Astrocyte of the hippocampus (primary cell): ENCODE results near the gene CCR4.
A peak's percentile ranks its signal among the peaks of the same experiment; 100 is the strongest.
"Not testable (repeated sequence)": the region's sequence is repeated elsewhere in the genome, so short reads cannot be mapped to it uniquely, and the experiment has no call there.

Source experiments
- DNase-seq: peaks from one replicate; pipeline ENCODE4 v3.0.0; 2011; ENCODE audit warnings: low read depth, low spot score

The CCR4 gene

DNA sequence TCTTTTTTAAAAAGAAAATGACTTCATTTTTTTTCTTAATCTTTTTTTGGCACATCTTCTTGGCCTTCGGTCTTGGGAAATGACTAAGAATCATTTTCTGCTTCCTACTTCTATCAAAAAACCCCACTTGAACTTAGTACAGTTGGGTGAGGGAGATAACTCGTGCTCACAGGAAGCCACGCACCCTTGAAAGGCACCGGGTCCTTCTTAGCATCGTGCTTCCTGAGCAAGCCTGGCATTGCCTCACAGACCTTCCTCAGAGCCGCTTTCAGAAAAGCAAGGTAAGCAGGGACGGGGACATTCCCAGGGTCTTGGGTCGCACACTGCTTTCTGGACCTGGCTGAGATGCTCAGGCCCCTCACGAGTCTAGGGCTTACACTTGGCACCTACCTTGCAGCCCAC, at the start of gene CCR4:
TSS of gene CCR4 (plus strand) at position 235 of the 402 bp plus-strand sequence. CDS start 1,779 bp downstream, outside the sequence.
- DNase-seq: no peak

DNA sequence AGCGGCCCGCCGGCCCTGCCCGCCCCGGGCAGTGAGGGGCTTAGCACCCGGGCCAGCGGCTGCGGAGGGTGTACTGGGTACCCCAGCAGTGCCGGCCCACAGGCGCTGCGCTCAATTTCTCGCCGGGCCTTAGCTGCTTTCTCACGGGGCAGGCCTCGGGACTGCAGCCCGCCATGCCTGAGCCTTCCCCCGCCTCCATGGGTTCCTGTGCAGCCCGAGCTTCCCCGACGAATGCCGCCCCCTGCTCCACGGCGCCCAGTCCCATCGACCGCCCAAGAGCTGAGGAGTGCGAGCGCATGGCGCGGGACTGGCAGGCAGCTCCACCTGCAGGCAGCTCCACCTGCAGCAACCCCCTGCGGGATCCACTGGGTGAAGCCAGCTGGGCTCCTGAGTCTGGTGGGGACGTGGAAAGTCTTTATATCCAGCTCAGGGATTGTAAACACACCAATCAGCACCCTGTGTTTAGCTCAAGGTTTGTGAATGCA, 48.5 kb upstream of the CCR4 start:
- DNase-seq: not testable (repeated sequence)

DNA sequence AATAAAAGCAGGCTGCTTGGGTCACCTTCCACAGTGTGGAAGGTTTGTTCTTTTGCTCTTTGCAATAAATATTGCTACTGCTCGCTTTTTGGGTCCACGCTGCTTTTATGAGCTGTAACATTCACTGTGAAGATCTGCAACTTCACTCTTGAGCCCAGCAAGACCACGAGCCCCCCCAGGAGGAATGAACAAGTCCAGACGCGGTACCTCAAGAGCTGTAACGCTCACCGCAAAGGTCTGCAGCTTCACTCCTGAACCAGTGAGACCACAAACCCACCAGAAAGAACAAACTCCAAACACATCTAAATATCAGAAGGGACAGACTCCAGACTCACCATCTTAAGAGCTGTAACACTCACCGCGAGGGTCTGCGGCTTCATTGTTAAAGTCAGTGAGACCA, 47.5 kb upstream of the CCR4 start:
- no peak for DNase-seq

DNA sequence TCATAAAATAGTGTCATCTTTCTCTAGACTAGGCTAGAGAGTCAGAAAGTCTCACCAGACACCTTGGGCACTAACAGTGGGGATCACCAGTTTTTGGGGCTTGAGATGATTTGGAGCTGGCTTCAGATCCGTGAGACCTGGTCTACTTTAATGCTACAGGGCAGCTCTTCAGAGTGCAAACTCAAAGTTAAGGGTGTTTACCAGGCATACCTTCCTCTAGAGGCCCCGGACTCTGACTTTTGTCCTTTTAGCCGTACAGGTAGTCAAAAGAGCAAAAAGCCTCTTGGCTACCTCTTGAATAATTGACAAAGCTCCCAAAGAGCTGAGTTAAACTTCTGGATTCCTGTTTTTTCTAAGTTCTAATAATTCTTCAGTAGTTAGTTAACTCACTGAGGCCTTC, 41.4 kb upstream of the CCR4 start:
- no peak for DNase-seq

DNA sequence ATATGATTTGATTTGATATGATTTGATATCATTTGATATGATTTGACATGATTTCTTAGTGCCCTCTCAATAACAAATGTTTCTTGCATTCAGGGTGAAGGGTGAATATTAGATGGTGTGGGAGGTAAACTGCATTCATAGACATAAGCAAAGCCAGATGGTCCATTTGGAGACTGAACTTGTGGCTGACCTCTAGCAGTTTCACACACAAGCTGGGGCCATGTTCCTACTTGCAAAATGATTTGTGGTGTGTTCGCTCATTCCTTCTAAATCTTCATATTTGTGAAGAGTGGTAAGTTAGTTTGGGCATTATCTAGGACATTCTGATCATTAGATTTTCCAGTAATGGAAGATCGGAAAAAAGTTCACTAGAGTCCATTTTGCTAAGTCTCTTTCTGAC, 40.5 kb upstream of the CCR4 start:
- DNase-seq: no peak

DNA sequence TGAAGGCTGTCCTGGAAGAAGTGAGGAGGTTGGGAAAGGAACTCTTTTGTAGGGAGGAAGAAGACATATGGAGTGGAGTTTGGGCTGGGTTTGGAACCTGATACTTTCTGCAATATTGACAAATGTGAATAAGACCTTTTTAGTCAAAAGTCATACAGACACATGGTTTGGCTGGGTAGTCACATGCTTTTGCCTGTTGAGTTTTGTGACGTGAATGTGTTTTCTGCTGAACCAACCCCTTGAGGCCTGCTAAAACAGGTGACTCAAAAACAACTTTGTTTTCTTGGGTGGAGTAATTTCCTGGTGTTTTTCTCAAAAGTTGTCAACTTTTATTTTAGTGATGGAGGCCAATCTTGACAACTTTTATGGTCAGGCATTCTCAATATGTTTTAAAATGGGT, 39.4 kb upstream of the CCR4 start:
- DNase-seq: no peak

DNA sequence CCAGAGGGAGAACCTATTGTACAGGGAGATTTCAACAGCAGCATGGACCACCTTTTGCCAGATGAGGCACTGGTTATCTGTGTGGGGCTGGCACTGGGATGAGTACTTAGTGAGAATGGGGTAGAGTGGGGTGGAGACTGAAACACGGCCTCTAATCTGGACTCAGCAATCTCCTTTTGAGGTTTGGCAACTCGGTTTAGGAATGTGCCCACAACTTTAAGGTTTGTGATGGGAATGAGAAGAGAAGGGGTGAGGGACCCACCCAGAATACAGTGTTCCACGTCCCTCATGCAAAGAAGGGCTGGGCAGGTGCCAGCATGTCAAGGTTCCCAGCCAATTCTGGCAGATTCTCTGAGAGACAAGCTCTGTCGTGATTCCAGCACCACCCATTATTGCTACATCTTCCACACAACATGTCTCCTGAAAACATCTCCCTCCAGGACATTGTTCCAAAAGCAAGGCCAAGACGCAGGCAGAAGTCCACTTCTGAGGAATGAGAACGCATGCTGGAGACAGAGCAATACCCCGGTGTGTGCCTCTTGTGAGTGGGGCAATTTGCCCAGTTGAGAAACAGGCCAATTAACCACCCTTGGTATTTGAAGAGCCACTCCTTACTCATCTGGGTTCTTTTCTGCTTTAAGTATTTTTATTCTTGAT, 37.5 kb upstream of the CCR4 start:
- peak; percentile 70 for DNase-seq

DNA sequence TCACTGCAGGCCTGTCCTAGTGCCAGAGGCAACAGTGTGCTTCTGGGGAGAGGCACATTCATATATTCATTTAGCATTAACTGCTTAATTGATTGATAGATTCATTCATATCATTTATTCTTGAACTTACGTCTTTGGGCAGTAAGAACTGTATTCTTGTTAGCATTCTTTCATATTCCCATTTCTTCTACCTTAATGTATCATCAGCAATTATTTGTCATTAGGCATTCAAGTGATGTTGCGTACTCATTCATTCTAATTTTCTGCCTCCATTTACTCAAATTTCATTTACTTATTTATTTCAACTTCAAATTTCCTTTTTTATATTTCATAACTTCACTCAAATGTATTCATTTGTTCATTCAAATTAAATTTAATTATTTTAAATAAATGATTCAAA, 31.5 kb upstream of the CCR4 start:
- DNase-seq: no peak

DNA sequence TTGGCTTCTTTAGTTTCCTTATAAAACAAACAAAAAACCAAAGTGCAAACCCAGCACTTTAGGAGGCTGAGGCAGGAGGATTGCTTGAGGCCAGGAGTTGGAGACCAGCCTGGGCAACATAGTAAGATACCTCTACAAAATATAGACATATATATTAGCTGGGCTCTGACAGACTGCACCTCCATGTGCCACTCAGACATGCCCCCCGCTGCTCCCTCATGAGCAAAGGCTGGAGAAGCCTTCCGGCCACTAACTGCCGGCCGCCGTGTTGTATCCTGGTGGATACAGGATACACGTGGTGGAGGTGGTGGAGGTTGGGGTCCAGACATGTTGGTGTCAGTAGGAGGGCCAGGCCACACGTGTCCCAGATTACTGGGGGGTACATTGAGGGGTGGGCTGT, 29.4 kb upstream of the CCR4 start:
- no peak for DNase-seq

DNA sequence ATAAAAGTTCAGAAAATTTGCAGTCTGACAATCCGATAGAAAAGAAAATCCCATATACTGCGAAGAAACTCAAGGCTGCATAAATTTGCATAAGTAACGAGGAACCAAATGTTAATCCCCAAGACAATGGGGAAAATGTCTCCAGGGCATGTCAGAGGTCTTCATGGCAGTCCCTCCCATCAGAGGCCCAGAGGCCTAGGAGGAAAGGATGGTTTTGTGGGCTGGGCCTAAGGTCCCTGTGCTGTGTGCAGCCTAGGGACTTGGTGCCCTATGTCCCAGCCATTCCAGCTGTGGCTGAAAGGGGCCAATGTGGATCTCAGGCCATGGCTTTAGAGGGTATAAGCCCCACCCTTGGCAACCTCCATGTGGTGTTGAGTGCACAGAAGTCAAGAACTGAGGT, 21.3 kb upstream of the CCR4 start:
- no peak for DNase-seq

DNA sequence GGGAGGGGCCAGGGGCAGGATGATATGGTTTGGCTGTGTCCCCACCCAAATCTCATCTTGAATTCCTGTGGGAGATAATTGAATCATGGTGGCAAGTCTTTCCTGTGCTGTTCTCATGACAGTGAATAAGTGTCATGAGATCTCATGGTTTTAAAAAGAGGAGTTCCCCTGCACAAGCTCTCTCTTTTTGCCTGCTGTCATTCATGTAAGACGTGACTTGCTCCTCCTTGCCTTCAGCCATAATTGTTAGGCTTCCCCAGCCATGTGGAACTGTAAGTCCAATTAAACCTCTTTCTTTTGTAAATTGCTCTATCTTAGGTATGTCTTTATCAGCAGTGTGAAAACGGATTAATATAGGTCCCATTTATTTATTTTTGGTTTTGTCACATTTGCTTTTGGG, 20.2 kb upstream of the CCR4 start:
- DNase-seq: not testable (repeated sequence)

DNA sequence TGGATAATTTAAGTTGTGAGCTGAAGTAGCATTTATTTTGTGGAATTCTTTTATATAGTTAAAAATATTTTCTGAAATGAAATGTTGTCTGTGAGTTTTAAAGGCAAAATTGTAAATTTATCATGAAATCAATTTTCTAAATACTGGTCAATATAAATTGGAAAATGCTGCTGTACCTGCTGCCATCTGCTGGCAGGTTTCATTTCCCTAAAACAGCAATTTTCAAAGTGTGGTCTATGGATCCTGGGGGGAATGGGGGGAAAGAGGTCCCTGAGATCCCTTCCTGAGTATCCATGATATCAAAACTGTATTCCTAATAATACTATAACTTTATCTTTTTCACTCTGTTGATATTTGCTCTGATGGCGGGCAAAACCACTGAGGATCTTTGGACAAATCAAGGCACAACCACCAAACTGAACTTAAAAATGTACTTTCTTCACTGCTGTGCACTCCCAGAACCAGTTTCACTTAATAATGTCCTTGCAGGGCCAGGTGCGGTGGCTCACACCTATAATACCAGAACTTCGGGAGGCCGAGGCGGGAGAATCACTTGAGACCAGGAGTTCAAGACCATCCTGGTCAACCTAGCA, 17.2 kb upstream of the CCR4 start:
- DNase-seq: peak; percentile 50

DNA sequence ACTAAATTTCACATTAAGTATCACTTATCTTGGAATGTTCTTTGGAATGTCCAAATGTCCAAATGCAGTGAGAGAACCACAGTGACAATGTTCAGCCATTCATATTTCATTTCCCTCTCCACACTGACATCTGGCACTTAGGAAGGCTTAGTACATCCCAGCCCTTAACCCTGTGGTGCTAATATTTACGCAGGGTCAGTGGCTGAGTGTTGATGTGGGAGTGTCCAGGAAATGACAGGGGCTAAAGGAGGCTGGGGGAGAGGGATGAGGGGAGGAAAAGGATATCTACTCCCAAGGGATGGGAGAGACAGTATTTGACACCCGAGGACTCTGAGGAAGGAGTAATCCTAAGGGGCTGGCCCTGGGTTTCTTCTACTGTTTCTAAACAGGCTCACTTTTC, 14.1 kb upstream of the CCR4 start:
- no peak for DNase-seq

DNA sequence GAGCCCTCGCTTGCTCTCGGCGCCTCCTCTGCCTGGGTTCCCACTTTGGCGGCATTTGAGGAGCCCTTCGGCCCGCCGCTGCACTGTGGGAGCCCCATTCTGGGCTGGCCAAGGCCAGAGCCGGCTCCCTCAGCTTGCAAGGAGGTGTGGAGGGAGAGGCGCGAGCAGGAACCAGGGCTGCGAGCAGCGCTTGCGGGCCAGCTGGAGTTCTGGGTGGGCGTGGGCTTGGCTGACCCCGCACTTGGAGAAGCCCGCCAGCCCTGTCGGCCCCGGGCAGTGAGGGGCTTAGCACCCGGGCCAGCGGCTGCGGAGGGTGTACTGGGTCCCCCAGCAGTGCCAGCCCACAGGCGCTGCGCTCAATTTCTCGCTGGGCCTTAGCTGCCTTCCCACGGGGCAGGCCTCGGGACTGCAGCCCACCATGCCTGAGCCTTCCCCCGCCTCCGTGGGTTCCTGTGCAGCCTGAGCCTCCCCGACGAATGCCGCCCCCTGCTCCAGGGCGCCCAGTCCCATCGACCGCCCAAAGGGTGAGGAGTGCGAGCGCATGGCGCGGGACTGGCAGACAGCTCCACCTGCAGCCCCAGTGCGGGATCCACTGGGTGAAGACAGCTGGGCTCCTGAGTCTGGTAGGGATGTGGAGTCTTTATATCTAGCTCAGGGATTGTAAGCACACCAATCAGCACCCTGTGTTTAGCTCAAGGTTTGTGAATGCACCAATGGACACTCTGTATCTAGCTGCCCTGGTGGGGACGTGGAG, 11.7 kb upstream of the CCR4 start:
- not testable (repeated sequence) for DNase-seq

DNA sequence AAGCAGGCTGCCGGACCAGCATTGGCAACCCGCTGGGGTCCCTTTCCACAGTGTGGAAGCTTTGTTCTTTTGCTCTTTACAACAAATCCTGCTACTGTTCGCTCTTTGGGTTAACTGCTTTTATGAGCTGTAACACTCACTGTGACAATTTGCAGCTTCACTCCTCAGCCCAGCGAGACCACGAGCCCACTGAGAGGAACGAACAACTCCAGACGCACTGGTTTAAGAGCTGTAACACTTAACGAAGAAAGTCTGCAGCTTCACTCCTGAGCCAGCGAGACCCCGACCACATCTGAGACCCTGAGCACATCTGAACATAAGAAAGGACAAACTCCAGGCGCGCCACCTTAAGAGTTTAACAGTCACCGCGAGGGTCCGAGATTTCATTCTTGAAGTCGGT, 10.7 kb upstream of the CCR4 start:
- no peak for DNase-seq

DNA sequence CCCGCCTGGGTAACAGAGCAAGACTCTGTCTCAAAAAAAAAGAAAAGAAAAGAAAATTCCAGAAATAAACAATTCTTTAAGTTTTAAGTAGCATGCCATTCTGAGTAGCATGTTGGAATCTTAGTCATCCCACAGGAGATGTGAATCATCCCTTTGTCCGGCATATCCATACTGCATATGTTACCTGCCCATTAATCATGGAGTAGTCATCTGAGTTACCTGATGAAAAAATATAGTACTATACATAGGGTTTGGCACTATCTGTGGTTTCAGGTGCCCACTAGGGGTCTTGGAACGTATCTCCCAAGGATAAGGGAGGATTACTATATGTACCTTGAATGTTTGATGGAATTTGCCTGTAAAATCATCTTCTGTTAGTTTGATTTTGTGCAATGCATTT, 6.3 kb upstream of the CCR4 start:
- peak; percentile 11 for DNase-seq

DNA sequence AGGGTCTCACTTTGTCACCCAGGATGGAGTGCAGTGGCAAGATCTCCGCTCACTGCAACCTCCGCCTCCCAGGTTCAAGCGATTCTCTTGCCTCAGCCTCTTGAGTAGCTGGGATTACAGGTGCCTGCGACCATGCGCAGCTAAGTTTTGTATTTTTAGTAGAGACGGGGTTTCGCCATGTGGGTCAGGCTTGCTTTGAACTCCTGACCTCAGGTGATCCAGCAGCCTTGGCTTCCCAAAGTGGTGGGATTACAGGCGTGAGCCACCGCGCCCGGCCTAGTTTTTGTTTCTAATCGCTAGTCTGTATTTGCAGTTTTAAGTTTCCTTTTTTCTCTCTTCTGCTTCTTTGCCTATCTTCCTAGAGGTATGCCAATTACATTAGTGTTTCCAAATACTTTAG, 5.8 kb upstream of the CCR4 start:
- DNase-seq: not testable (repeated sequence)

DNA sequence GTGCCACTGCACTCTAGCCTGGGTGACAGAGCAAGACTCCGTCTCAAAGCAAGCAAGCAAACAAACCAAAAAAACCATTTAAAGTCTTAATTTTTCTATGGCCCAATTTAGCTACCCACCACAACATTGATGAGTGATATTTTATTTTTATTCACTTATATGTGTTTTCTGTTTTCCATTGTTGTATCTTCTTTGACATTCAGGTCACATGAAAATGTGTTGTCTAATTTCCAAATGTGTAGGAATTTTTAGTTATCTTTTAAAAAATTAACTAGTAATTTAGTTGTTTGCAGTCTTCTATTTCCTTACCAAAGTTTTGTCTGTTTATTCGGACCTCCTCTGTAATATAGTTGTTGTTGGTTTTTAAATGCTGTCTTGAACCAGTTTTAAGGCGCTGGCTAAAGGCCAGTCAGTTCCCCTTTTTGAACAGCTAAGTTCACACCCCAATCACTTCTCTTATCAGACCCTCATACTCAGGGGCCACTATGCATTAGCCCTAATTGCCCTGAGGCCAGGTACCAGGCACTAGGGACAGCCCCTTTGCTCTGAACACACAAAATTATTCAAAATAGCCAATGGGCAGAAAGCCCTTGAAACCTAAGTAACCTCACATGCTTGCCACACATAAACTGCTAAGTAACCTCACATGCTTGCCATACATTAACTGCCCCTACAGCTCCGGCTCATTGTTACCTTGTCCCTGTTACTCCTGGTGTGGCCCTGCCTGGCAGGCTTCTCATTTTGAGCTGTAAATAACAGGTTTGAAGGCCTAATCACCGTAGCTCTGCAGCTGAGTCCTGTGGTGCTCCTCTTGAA, 4.3 kb upstream of the CCR4 start:
- DNase-seq: no peak

DNA sequence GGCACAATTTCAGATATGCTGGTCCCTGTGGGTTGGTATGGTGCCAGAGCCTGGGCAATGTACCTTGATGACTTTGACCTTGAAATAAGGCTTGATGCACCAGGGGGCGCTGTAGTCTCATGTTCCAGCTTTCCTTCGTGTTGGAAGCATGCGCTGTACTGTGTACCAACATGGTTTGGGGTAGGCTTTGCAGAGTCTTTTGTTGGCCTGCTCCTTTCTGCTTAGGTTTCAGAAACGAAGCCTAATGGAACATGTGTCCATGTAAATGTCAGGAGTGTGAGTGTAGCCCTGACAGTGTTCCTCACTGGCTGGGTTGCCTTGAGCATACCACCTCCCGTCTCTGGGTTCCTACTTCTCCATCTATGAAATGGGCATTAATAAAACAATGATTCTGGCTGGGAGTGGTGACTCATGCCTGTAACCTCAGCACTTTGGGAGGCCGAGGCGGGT, 3.6 kb upstream of the CCR4 start:
- peak; percentile 89 for DNase-seq

DNA sequence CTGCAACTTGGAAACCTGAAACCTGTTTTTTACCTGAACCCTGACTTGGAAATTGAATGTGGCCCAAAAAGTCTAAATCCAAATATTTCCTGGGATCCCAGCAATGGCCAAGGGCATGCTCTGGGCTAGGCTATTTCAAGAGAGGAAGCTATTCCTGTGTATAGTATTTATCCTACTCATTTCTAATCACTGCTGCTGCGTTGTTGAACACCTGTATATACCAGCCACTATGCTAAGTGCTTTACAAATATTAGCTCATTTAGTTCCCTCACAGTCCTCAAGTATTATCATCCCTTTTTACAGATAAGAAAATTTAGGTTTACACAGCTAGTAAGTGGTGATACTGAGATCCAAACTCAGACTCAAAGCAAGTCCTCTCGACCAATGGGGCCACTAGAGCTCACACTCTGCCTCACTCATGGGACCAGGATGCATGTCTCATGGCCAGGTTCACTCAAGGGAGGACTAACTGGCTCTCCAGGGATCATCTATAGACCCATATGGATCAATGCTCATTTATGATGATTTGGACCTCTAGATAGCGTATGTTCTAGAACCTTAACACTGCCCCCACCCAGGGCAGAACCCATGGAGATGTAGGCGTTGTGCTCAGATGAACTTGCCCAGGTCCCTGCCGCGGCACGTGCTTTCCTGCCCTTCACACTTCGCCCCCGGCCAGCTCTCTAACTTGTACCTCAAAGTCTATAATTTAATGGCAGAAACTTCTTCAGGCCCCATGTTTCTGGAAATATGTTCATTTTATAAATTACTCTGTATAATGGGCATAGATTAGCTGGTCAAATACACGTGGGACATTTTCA, 2.6 kb upstream of the CCR4 start:
- DNase-seq: no peak

DNA sequence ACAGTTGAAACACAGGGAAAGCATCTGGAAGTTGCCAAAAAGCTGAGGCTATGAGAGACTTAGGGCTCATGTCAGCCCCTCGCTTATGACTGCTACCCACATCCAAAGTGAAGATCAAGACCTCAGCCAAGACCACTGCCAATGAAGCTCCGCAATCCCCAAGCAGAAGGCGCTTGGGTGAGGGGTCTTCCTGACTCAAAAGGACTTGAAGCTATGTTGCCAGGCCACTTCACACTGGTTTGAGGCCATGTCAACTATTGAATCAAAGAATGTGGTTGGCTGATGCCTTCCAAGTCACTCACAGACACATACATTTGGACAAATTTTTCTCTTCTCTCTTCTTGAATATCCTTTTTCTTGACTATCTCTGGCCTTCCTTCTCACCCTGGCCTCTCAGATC, 928 bp upstream of the CCR4 start:
- no peak for DNase-seq
